Astrocyte (in vitro differentiated cells and primary cell): ENCODE data around the gene ASB1.

Experiments used
- EZH2 ChIP-seq: IDR thresholded peaks from 2 replicates; pipeline ENCODE4 v1.6.1; 2012; ENCODE audit warnings: mild to moderate bottlenecking, low read length, inconsistent platforms; ENCODE audit not compliant: insufficient read depth
- TF ChIP-seq, protein P1 (sequence below): IDR thresholded peaks from 2 replicates; pipeline ENCODE4 v1.5.1; 2011; ENCODE audit warnings: low read depth, mild to moderate bottlenecking, inconsistent platforms, low read length, moderate library complexity; ENCODE audit not compliant: insufficient read depth

DNA sequence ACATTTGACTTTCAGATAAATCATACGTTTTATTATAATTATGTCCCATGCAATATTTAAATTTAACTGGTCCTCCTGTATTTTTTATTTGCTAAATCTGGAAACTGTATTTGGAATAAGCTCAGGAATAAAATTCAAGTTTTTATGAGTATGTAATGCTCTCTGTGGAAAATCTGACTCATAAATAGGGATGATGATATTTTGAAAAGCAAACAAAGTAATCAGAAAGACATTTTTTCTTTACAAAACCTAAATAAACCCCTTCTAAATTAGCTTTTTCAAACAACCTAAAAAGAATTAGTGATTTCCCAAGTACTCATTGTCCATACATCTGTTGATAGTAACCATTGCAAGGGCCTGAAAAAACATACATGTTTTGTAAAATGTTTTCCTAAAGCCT lies 41.1 kb downstream of the ASB1 start:
- TF ChIP-seq, protein P1, sequence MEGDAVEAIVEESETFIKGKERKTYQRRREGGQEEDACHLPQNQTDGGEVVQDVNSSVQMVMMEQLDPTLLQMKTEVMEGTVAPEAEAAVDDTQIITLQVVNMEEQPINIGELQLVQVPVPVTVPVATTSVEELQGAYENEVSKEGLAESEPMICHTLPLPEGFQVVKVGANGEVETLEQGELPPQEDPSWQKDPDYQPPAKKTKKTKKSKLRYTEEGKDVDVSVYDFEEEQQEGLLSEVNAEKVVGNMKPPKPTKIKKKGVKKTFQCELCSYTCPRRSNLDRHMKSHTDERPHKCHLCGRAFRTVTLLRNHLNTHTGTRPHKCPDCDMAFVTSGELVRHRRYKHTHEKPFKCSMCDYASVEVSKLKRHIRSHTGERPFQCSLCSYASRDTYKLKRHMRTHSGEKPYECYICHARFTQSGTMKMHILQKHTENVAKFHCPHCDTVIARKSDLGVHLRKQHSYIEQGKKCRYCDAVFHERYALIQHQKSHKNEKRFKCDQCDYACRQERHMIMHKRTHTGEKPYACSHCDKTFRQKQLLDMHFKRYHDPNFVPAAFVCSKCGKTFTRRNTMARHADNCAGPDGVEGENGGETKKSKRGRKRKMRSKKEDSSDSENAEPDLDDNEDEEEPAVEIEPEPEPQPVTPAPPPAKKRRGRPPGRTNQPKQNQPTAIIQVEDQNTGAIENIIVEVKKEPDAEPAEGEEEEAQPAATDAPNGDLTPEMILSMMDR, result no peak
- no peak for TF ChIP-seq EZH2
